ENCODE data around the gene CDCA4.
"Not testable (repeated sequence)": the region's sequence is repeated elsewhere in the genome, so short reads cannot be mapped to it uniquely, and the experiment has no call there.

Gene CDCA4

GRCh38 chr14:105020815-105021655 lies at the start of gene CDCA4:
CDCA4 (minus strand) TSS chr14:105021083; CDS start chr14:105011929, 9,154 bp downstream.
- DNase-seq (ENCODE audit: low read depth in 2 of 2) = peak; percentile 95 to 97

GRCh38 chr14:105069871-105070759 lies 49.2 kb upstream of the CDCA4 start:
- no peak for DNase-seq (ENCODE audit: low read depth in 2 of 2)

- no peak for DNase-seq (ENCODE audit: low read depth in 2 of 2)
Observed at GRCh38 chr14:105069522-105069870, 48.6 kb upstream of the CDCA4 start.

- DNase-seq (ENCODE audit: low read depth in 2 of 2) = no peak
Observed at GRCh38 chr14:105068818-105069217, 47.9 kb upstream of the CDCA4 start.

- no peak for DNase-seq (ENCODE audit: low read depth in 2 of 2)
Observed at GRCh38 chr14:105067969-105068301, 47.1 kb upstream of the CDCA4 start.

GRCh38 chr14:105067140-105067968 lies 46.5 kb upstream of the CDCA4 start:
- peak; percentile 64 to 68 for DNase-seq (ENCODE audit: low read depth in 2 of 2)

- DNase-seq (ENCODE audit: low read depth in 2 of 2) = no peak
Observed at GRCh38 chr14:105066240-105067071, 45.6 kb upstream of the CDCA4 start.

GRCh38 chr14:105065280-105066228 lies 44.7 kb upstream of the CDCA4 start, which contains the start of gene GPR132:
GPR132 (minus strand) TSS chr14:105065430; CDS start chr14:105055420, 10,010 bp downstream.
- peak; percentile 82 to 85 for DNase-seq (ENCODE audit: low read depth in 2 of 2)

GRCh38 chr14:105064721-105065143 lies 43.8 kb upstream of the CDCA4 start:
- no peak for DNase-seq (ENCODE audit: low read depth in 2 of 2)

- DNase-seq (ENCODE audit: low read depth in 2 of 2) = no peak
Observed at GRCh38 chr14:105064001-105064400, 43.1 kb upstream of the CDCA4 start.

- not testable (repeated sequence) for DNase-seq (ENCODE audit: low read depth in 2 of 2)
Observed at GRCh38 chr14:105063506-105063905, 42.6 kb upstream of the CDCA4 start.

GRCh38 chr14:105063056-105063455 lies 42.2 kb upstream of the CDCA4 start:
- no peak for DNase-seq (ENCODE audit: low read depth in 2 of 2)

- no peak for DNase-seq (ENCODE audit: low read depth in 2 of 2)
Observed at GRCh38 chr14:105062048-105062433, 41.2 kb upstream of the CDCA4 start.

GRCh38 chr14:105061428-105062047 lies 40.7 kb upstream of the CDCA4 start:
- DNase-seq (ENCODE audit: low read depth in 2 of 2) = peak in 1 of 2 donors; percentile 53

GRCh38 chr14:105060751-105061427 lies 40.0 kb upstream of the CDCA4 start:
- no peak for DNase-seq (ENCODE audit: low read depth in 2 of 2)

- DNase-seq (ENCODE audit: low read depth in 2 of 2) = no peak
Observed at GRCh38 chr14:105059925-105060565, 39.2 kb upstream of the CDCA4 start.

GRCh38 chr14:105059035-105059924 lies 38.4 kb upstream of the CDCA4 start:
- DNase-seq (ENCODE audit: low read depth in 2 of 2) = no peak
